H1 (cell line): Measurements from ENCODE around the gene FAAP100.

Experiments used
- BCL11A ChIP-seq, 2 experiments: IDR thresholded peaks; one replicate each; pipeline ENCODE4 v1.6.1; 2011; ENCODE audit warnings: low read depth in 2 of 2, low read length in 2 of 2, mild to moderate bottlenecking in 2 of 2
- CHD2 ChIP-seq: IDR thresholded peaks from 2 replicates; pipeline ENCODE4 v1.6.1; 2012; ENCODE audit warnings: low read length, improper control_type of control experiment
- CTCF ChIP-seq, 3 experiments: IDR thresholded peaks; 1 replicate in 2 of 3; 2 replicates in 1 of 3; pipeline versions ENCODE4 v1.5.1 to v1.6.1; 2011; ENCODE audit warnings: low read length in 3 of 3, mild to moderate bottlenecking in 3 of 3, inconsistent platforms in 2 of 3, low read depth in 1 of 3, moderate library complexity in 1 of 3; ENCODE audit not compliant: insufficient read depth in 1 of 3; ENCODE audit errors: control extremely low read depth in 1 of 3
- GABPA ChIP-seq: IDR thresholded peaks from 2 replicates; pipeline ENCODE4 v1.6.1; 2011; ENCODE audit warnings: mild to moderate bottlenecking, low read length, moderate library complexity, borderline replicate concordance; ENCODE audit not compliant: insufficient read depth
- POLR2A ChIP-seq, 2 experiments: IDR thresholded peaks; 1 replicate in 1 of 2; 2 replicates in 1 of 2; pipeline ENCODE4 v1.6.1; 2011; ENCODE audit warnings: low read depth in 2 of 2, low read length in 2 of 2, mild to moderate bottlenecking in 2 of 2; ENCODE audit errors: control extremely low read depth in 1 of 2
- SP1 ChIP-seq: IDR thresholded peaks from 2 replicates; pipeline ENCODE4 v1.6.1; 2011; ENCODE audit warnings: low read depth, low read length
- SUZ12 ChIP-seq: fragments of 200-600 bp; sonication (generic); IDR thresholded peaks from 2 replicates; pipeline ENCODE4 v1.6.1; 2012; ENCODE audit warnings: mild to moderate bottlenecking, inconsistent platforms, low read length, moderate library complexity, mixed read lengths
- TF ChIP-seq, protein P1 (sequence below): IDR thresholded peaks from 2 replicates; pipeline ENCODE4 v1.6.1; 2012; ENCODE audit warnings: low read length, inconsistent platforms
- TF ChIP-seq, protein P2 (sequence below): IDR thresholded peaks from 2 replicates; pipeline ENCODE4 v1.6.1; 2011; ENCODE audit warnings: low read depth, mild to moderate bottlenecking, low read length; ENCODE audit not compliant: insufficient read depth

GRCh38 chr17:81546906-81547613 lies 5.1 kb downstream of the FAAP100 start:
- TF ChIP-seq POLR2A (IDR thresholded peaks at IDR 0.05; ENCODE audit: control extremely low read depth in 1 of 2, low read depth in 2 of 2, low read length in 2 of 2), result no peak
- TF ChIP-seq CTCF (IDR thresholded peaks at IDR 0.05; ENCODE audit: control extremely low read depth in 1 of 3, insufficient read depth in 1 of 3, low read depth in 1 of 3, low read length in 3 of 3), result no peak
- TF ChIP-seq, protein P1, sequence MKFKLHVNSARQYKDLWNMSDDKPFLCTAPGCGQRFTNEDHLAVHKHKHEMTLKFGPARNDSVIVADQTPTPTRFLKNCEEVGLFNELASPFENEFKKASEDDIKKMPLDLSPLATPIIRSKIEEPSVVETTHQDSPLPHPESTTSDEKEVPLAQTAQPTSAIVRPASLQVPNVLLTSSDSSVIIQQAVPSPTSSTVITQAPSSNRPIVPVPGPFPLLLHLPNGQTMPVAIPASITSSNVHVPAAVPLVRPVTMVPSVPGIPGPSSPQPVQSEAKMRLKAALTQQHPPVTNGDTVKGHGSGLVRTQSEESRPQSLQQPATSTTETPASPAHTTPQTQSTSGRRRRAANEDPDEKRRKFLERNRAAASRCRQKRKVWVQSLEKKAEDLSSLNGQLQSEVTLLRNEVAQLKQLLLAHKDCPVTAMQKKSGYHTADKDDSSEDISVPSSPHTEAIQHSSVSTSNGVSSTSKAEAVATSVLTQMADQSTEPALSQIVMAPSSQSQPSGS, result no peak
- TF ChIP-seq CHD2, result no peak
- TF ChIP-seq GABPA, result no peak
- TF ChIP-seq SP1, result no peak
- TF ChIP-seq BCL11A (IDR thresholded peaks at IDR 0.05; ENCODE audit: low read depth in 2 of 2, low read length in 2 of 2), result no peak
- TF ChIP-seq SUZ12, result no peak
- TF ChIP-seq, protein P2, sequence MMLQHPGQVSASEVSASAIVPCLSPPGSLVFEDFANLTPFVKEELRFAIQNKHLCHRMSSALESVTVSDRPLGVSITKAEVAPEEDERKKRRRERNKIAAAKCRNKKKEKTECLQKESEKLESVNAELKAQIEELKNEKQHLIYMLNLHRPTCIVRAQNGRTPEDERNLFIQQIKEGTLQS, result no peak
